ENCODE measurements around the gene MAG. TPM values are rescaled to one million over a fixed set of nuclear protein-coding genes. Genes with fewer than 3 reads are reported as not detected.

MAG gene
- total RNA-seq, 4 donors from 2014 or later: 0.91 to 15.1 TPM; not detected in 2

DNA sequence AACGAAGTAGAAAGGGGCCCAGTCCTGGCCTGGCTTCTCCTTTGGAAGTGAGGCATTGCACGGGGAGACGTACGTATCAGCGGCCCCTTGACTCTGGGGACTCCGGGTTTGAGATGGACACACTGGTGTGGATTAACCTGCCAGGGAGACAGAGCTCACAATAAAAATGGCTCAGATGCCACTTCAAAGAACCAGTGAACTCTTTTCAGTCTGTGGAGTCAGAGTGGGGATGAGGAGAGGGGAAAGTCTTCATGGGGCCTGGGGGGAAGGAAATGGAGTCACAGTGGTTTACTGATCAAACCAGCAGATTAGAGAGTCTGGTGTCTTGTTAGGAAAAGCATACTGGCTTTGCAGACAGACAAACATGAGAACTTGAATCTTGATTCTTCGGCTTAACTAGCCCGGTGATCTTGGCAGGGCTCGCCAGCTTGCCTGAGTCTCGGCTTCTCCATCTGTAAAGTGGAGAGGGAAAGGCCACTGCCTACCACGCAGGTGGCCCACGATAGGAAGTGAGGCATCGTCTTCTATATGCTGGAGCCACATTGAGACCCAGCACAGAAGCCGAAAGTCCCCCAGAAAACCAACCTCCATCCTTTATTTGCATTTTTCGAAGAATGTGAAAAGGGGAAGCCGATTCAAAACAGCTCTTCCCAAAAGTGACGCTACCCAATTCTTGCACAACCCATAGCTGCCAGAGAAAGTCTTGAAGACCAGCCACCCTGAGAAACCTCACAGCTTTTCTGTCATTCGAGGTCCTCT, 55.4 kb downstream of the MAG start, which contains the start of gene FFAR1:
Gene FFAR1, plus strand, starts transcription at position 732 of the 759 bp plus-strand sequence. CDS start 3,650 bp downstream, outside the sequence.
- no peak within 1 kb of the TSS for H3K27ac ChIP-seq
- TF ChIP-seq, protein P1, sequence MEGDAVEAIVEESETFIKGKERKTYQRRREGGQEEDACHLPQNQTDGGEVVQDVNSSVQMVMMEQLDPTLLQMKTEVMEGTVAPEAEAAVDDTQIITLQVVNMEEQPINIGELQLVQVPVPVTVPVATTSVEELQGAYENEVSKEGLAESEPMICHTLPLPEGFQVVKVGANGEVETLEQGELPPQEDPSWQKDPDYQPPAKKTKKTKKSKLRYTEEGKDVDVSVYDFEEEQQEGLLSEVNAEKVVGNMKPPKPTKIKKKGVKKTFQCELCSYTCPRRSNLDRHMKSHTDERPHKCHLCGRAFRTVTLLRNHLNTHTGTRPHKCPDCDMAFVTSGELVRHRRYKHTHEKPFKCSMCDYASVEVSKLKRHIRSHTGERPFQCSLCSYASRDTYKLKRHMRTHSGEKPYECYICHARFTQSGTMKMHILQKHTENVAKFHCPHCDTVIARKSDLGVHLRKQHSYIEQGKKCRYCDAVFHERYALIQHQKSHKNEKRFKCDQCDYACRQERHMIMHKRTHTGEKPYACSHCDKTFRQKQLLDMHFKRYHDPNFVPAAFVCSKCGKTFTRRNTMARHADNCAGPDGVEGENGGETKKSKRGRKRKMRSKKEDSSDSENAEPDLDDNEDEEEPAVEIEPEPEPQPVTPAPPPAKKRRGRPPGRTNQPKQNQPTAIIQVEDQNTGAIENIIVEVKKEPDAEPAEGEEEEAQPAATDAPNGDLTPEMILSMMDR (IDR thresholded peaks at IDR 0.05): no peak
- TF ChIP-seq POLR2A (IDR thresholded peaks at IDR 0.05): no peak
- H3K36me3 ChIP-seq: no peaks in the 10 kb centered on the region
- H3K4me3 ChIP-seq: no peak within 1 kb of the TSS
- intact Hi-C loops (cut with DNase I; ENCODE audit: low total_unique reads): no loop called here
- no peaks in the 10 kb centered on the region for H3K4me1 ChIP-seq
- no peak for DNase-seq
- no peaks in the 10 kb centered on the region for H3K27me3 ChIP-seq
- no peaks in the 10 kb centered on the region for H3K9me3 ChIP-seq

DNA sequence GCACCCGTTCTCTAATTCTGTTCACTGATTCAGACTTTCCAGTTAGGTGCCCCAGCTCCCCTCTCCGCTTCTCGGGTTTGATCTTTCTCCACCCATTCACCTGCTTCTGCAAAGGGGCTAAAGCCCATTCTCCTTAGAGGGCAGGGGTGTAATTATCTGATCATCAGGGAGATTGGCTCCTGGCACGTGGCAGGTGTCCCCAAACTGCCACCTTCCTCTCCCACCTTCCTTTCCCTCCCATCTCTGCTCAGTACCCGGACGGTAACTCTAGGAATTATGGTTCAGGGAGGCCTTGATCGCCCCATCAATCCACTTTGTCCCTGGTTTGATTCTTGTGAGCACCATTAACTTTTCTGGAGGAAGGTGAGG, 56.0 kb downstream of the MAG start:
- intact Hi-C loops (cut with DNase I; ENCODE audit: low total_unique reads): no loop called here
- H3K4me3 ChIP-seq: no peak overlapping the region
- H3K27ac ChIP-seq: no peak overlapping the region
- no peaks in the 10 kb centered on the region for H3K36me3 ChIP-seq
- no peak for TF ChIP-seq POLR2A (IDR thresholded peaks at IDR 0.05)
- TF ChIP-seq, protein P1 (IDR thresholded peaks at IDR 0.05): no peak
- H3K9me3 ChIP-seq: no peaks in the 10 kb centered on the region
- no peaks in the 10 kb centered on the region for H3K4me1 ChIP-seq
- no peaks in the 10 kb centered on the region for H3K27me3 ChIP-seq
- no peak for DNase-seq

DNA sequence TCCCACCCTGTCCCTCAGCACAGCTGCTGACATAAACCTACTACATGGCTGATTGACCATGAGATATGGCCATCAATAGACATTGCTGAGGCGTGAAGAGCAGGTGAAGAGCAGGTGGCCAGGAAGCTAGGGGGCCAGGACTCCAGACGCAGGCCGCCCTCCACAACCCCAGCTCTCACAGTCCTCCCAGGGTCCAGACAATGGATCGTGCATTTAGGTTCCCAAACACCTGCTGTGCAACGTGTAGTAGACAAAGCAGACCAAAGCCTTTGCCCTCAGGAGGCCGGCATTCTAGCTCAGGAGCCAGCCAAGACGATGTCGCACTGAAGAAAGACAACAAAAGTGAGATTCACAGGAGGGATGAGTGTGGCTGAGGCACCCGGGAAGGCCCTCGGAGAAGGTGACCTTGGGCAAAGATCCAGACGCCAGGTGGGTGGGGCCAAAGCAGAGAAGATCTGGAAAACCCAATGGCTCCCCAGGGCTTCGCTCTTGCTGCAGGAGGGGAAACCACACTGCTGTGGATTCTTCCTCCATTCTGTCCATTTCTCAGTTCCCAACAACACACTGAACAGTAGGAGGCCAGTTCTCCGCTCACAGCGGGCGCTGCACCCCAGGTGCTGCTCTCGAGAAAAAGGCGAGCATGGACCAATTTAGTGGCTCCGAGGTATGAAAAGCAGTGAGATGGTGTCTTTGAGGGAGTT, 57.1 kb downstream of the MAG start:
- no peak for DNase-seq
- Histone ChIP-seq H3K27me3 (no peaks in the 10 kb centered on the region), H3K4me1 (no peaks in the 10 kb centered on the region), H3K4me3 (no peak overlapping the region), H3K27ac (no peak overlapping the region), H3K9me3 (no peaks in the 10 kb centered on the region), H3K36me3 (no peaks in the 10 kb centered on the region)
- intact Hi-C loops (cut with DNase I; ENCODE audit: low total_unique reads): no loop called here
- TF ChIP-seq, protein P1 (IDR thresholded peaks at IDR 0.05): no peak
- no peak for TF ChIP-seq POLR2A (IDR thresholded peaks at IDR 0.05)

DNA sequence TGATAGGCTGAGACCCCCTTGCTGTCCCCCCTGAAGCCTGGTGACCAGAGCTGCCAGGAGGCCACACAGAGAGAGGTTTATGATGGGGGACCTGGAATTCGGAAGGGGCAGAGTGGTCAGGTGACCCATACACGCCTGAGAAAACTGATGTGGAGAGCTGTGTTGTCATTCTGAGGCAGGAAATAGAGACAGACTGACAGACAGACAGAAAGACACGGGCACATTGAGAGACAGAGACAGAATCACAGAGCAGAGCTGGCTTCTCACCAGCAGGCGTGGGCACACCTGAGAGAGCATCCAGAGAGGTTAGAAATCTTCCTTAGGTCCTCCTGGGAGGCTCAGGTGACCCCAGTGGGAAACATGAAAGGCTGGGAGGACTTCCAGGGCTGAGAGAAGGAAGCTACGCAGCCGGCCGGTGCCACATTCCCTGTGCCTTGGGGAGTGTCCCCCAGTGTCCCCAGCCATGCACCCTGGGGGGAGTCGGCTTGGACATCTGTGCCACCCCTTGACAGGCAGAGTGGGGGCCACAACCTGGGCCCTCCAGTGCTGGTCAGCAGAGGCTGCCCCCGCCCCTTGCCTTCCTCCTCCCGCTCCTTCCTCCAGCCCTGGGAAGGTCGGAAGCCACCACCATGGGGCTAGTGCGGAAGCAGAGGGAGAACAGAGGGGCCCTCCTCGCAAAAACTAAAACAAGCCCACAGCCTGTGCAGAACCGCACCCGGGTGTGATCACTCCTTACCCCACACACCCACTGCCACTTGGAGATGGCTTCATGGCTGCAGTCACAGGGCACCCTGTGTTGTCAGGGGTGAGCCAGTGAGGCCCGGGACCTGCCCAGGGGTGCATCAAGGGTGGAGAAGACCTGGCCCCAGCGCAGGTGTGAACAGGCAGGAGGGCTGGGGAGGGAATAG, 57.9 kb downstream of the MAG start:
- intact Hi-C loops (cut with DNase I; ENCODE audit: low total_unique reads): no loop called here
- Histone ChIP-seq H3K9me3 (no peaks in the 10 kb centered on the region), H3K4me3 (no peak overlapping the region), H3K4me1 (no peaks in the 10 kb centered on the region), H3K27ac (no peak overlapping the region), H3K27me3 (no peaks in the 10 kb centered on the region), H3K36me3 (no peaks in the 10 kb centered on the region)
- no peak for DNase-seq
- TF ChIP-seq, protein P1 (IDR thresholded peaks at IDR 0.05): no peak
- TF ChIP-seq POLR2A (IDR thresholded peaks at IDR 0.05): no peak

Measured in uterus (tissue), 4 donors.